Right lobe of liver (tissue), 6 donors: Measurements from ENCODE around the gene CDKAL1. TPM values are rescaled to one million over a fixed set of nuclear protein-coding genes. Genes with fewer than 3 reads are reported as not detected.

Source experiments
- ATAC-seq, 4 donors: fragments of 200-7000 bp; cut with Tn5 transposase; one replicate each; pipeline ENCODE4 v1.9.1; 2020; ENCODE audit warnings: mild to moderate bottlenecking in 4 of 4, moderate library complexity in 4 of 4
- DNase-seq, 3 donors: peaks; one replicate each; pipeline ENCODE4 v3.0.0-alpha.2; 2020
- H3K27ac ChIP-seq, 3 donors: fragments of 200-600 bp; one replicate each; pipeline ENCODE4 v1.8.0; 2022
- H3K27me3 ChIP-seq, 2 donors: fragments of 200-600 bp; one replicate each; pipeline ENCODE4 v1.8.0; 2022
- H3K36me3 ChIP-seq, 4 donors: fragments of 200-600 bp; sonication (generic) in 1 of 4; one replicate each; pipeline versions ENCODE4 v1.5.1 to v1.8.0; 2017 to 2022; ENCODE audit warnings: control low read depth in 1 of 4
- H3K4me1 ChIP-seq, 4 donors: fragments of 200-600 bp; sonication (generic) in 1 of 4; one replicate each; pipeline versions ENCODE4 v1.5.1 to v1.8.0; 2017 to 2022; ENCODE audit warnings: control low read depth in 1 of 4
- H3K4me3 ChIP-seq, 3 donors: fragments of 200-600 bp; one replicate each; pipeline ENCODE4 v1.8.0; 2022
- H3K9me3 ChIP-seq, 4 donors: fragments of 200-600 bp; sonication (generic) in 1 of 4; one replicate each; pipeline versions ENCODE4 v1.5.1 to v1.8.0; 2017 to 2022; ENCODE audit warnings: control low read depth in 1 of 4
- POLR2A ChIP-seq: fragments of 450-650 bp; IDR thresholded peaks from one replicate; pipeline ENCODE4 v1.6.1; 2017; ENCODE audit warnings: antibody characterized with exemption, mild to moderate bottlenecking
- WGBS: methylation state at CpG from one replicate; pipeline ENCODE4 v1.1.6; 2018; ENCODE audit warnings: low coverage, low lambda C conversion rate; ENCODE audit not compliant: insufficient coverage; ENCODE audit errors: missing lambda C conversion rate; 5-methylcytosine and 5-hydroxymethylcytosine counted together
- intact Hi-C, 2 donors: fragments of 100-400 bp; cut with DNase I; formaldehyde crosslinking; loops; one replicate each; pipeline versions ENCODE4 v1.11.2 to v1.14.1; 2022
- total RNA-seq, 6 experiments: library from RNA; depleted of rRNA in 2 of 6; stranded (reverse); fragments of >200 nt in 2 of 6; fragmentation: NEBNext Ultra II Directional in 3 of 6; extraction: Animal tissue kit (Norgen Biotek cat#: 25700) in 3 of 6; gene quantifications; one replicate each; pipeline versions ENCODE4 v1.1.0 to v1.2.4, GENCODE V29; 2016 to 2023
- TF ChIP-seq, protein P1 (sequence below), 4 donors: fragments of 200-600 bp in 3 of 4; fragments of 450-650 bp in 1 of 4; IDR thresholded peaks; one replicate each; pipeline versions ENCODE4 v1.5.1 to v1.8.0; 2016 to 2022; ENCODE audit warnings: antibody characterized with exemption in 4 of 4, mild to moderate bottlenecking in 2 of 4
- donor health status: DM: no; HTN: yes; CAD: no.
- donor health status: DM: no; HTN: no; CAD: no.
- donor health status: DM: no; HTN: no; CAD: no.
- donor health status: DM: no; HTN: yes; CAD: no.
- donor health status: DM: no; HTN: yes; CAD: no.

The CDKAL1 gene
- total RNA-seq, 6 experiments from 2014 or later: 4.5 to 7.0 (median 6.2) TPM

DNA sequence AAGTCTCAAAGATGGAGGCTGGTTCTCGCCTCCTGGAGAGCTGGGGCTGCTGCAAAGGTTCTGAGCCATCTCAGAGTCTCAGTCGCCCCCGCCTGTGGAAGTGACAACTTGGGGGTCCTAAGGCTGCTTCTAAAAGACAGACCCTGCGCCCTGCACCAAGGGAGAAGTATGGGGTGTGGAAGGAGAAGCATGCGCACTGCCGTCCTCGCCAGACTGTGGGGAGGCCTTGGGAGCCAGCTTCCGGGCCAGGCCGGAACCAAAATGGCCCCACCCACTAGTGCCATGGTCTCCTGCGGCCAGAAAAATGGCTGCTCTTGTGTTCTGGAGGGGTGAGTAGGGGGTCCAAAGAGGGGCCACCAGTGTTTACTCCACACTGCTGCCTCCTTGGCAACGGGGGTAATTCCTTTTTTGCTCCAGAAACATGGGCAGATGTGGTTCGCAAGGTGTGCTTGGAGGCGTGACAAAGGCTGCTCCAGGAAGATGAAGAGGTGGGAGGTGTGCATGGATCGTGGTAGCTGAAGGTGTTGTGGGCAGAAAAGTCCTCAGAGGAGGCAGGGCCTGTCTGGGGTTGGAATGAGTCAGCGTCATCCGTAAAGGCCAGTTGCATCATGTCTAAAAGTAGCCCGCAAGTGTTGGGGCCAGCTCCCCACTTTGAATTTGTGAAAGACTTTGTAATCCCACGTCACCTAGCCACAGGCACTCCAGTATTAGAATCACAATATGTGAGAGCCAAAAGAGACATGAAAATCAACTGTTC lies 729.5 kb downstream of the CDKAL1 start:
- WGBS: 62% methylated on average over 7 of the region's 18 CpGs
- Histone ChIP-seq H3K27me3 (no peaks in the 10 kb centered on the region), H3K9me3 (no peaks in the 10 kb centered on the region), H3K27ac (no peak overlapping the region), H3K4me3 (no peak overlapping the region), H3K36me3 (no peaks in the 10 kb centered on the region), H3K4me1 (no peaks in the 10 kb centered on the region)
- no peak for ATAC-seq
- DNase-seq: no peak
- TF ChIP-seq, protein P1, sequence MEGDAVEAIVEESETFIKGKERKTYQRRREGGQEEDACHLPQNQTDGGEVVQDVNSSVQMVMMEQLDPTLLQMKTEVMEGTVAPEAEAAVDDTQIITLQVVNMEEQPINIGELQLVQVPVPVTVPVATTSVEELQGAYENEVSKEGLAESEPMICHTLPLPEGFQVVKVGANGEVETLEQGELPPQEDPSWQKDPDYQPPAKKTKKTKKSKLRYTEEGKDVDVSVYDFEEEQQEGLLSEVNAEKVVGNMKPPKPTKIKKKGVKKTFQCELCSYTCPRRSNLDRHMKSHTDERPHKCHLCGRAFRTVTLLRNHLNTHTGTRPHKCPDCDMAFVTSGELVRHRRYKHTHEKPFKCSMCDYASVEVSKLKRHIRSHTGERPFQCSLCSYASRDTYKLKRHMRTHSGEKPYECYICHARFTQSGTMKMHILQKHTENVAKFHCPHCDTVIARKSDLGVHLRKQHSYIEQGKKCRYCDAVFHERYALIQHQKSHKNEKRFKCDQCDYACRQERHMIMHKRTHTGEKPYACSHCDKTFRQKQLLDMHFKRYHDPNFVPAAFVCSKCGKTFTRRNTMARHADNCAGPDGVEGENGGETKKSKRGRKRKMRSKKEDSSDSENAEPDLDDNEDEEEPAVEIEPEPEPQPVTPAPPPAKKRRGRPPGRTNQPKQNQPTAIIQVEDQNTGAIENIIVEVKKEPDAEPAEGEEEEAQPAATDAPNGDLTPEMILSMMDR (IDR thresholded peaks at IDR 0.05): no peak
- TF ChIP-seq POLR2A: no peak
- intact Hi-C loops: no loop called here

DNA sequence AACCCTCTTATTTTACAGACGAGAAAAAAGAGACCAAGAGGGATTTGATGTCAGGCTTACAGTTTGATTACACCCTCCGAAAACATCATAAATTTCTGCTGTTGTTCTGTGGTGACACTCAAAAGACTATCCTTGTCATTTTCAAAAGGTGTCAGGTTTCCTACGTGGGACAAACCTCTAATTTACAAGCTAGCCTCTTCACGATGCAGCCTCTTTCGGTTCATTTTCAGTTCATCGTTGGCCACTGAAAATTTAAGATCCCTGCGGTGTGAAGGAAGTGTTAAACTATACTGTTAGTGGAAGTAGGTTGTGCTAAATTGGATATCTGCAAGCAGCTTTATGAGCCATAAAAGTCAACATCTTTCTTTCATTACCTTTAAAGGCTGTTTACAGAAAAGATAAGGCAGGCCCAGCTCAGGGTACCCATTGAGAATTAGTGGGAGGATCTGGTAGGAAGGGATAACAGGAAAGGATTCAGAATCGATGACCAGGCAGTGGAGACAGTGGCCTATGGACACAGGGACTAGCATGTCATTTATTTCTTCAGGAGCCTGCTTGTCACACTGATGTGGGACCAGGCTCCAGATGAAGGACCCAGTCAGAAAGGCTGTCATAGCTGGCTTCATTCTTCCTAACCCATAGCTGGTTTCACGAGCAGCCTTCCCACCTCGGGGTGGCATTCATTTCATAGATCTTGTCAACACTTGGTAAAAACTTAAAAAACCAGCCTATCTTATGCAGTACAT lies 730.2 kb downstream of the CDKAL1 start:
- no peak for DNase-seq
- Histone ChIP-seq H3K4me3 (no peak overlapping the region), H3K9me3 (no peaks in the 10 kb centered on the region), H3K27me3 (no peaks in the 10 kb centered on the region), H3K27ac (no peak overlapping the region), H3K36me3 (no peaks in the 10 kb centered on the region), H3K4me1 (no peaks in the 10 kb centered on the region)
- ATAC-seq: no peak
- intact Hi-C loops: no loop called here
- TF ChIP-seq, protein P1 (IDR thresholded peaks at IDR 0.05): no peak
- TF ChIP-seq POLR2A: no peak
- WGBS: 78% methylated on average over 10 of the region's 10 CpGs

DNA sequence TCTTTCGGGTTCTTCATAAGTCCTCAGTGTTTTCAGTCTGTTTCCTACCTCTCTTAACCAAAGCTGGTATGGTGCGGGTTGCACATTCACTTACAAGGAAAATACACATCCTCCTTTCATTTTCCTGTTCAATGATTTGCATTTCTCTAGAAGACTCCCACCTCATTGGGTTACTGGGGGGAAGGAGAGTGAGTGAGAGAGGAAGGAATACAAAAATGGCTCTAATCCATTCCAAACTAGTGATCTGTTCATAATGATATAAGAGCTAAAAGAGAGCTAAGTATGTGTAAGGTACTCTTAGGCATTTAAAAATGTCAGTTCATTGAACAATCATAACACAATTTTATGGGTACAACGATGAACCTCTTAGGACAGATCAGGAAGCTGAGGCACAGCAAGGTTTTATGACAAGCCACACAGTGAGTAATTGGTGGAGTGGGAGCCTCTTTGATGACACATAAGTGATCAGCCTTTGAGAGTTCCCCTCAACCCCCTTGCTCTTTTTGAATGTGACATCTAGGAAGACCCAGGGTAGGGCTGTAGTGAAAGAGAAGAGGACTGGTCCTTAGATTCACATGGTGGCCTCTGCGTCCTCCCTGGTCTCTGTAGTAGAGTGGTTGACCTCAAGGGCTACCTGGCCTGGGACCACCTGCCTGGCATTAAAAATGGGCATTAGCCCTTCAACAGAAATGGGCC lies 730.9 kb downstream of the CDKAL1 start:
- DNase-seq: no peak

DNA sequence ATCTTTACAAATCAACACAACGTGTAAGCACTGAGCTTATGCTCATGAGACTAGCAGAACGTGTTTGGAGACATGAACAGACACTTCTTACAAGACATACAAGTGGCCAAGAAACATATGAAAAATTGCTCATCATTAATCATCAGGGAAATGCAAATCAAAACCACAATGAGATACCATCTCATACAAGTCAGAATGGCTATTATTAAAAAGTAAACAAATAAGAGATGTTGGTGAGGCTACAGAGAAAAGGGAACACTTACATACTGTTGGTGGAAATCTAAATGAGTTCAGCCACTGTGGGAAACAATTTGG lies 731.4 kb downstream of the CDKAL1 start:
- intact Hi-C loops: no loop called here
- Histone ChIP-seq H3K4me3 (no peak overlapping the region), H3K27me3 (no peaks in the 10 kb centered on the region), H3K9me3 (no peaks in the 10 kb centered on the region), H3K27ac (no peak overlapping the region), H3K36me3 (no peaks in the 10 kb centered on the region), H3K4me1 (no peaks in the 10 kb centered on the region)
- 82% methylated on average over 2 of the region's 2 CpGs for WGBS
- no peak for ATAC-seq
- DNase-seq: no peak
- TF ChIP-seq, protein P1 (IDR thresholded peaks at IDR 0.05): no peak
- no peak for TF ChIP-seq POLR2A

More for the DNA sequence above, 730.9 kb downstream of the CDKAL1 start:
- H3K36me3 ChIP-seq: no peaks in the 10 kb centered on the region
- intact Hi-C loops: no loop called here
- H3K4me3 ChIP-seq: no peak overlapping the region
- ATAC-seq: no peak
- H3K27me3 ChIP-seq: no peaks in the 10 kb centered on the region
- WGBS: 72% methylated on average over 4 of the region's 4 CpGs
- TF ChIP-seq POLR2A: no peak
- TF ChIP-seq, protein P1 (IDR thresholded peaks at IDR 0.05): no peak
- H3K4me1 ChIP-seq: no peaks in the 10 kb centered on the region
- no peaks in the 10 kb centered on the region for H3K9me3 ChIP-seq
- no peak overlapping the region for H3K27ac ChIP-seq
